Mucosa of gallbladder (tissue), 1 donor: Measurements from ENCODE around the gene CELF4. TPM values are rescaled to one million over a fixed set of nuclear protein-coding genes. Genes with fewer than 3 reads are reported as not detected.
A peak's percentile ranks its signal among the peaks of the same experiment; 100 is the strongest.

ENCODE experiments used
- DNase-seq: peaks from one replicate; pipeline ENCODE4 v3.0.0-alpha.2; 2020; ENCODE audit warnings: low spot score
- total RNA-seq: library from RNA; stranded (reverse); gene quantifications from one replicate; pipeline ENCODE4 v1.2.1, GENCODE V29; 2021
- donor health status: DM: no; HTN: no; CAD: no.

CELF4 gene
- total RNA-seq, 1 donor from 2014 or later, result 3.8 TPM

DNA sequence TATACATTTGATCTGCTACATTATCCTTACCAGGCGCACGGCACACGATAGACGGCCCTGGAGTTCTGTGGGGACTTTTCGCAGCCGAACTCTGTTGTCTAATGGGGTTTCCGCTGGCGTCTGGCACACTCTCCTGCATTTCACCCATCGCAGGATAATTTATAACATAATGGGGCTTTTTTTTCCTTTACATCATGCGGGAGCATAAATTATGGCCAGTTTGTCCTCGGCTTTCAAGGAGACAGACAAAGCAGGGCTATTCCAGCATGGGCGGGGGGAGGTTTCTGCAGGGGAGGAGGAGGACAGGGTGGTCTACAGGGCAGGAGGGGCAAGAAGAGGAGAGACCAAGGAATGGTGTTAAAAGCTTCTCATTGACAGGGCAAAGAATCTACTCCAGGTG is 279.8 kb downstream of the CELF4 start:
- DNase-seq, result no peak

DNA sequence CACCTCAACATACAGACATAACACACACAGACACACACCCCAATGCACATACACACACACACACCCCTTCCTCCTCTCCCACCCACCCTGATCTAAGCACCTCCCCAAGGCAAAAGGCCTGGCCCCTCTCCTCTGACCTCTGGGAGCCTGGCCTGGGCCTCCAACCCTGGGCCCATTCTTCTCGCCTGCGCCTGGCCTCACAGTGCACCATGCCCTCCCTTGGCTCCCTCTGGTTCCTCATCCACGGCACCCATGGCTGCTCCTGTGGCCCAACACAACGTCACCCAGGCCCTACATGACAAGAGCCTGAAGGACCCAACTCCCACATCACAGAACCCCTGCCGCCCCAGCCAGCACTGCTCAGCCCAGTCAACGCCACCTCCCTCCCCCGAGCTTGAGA is 281.3 kb downstream of the CELF4 start:
- no peak for DNase-seq

DNA sequence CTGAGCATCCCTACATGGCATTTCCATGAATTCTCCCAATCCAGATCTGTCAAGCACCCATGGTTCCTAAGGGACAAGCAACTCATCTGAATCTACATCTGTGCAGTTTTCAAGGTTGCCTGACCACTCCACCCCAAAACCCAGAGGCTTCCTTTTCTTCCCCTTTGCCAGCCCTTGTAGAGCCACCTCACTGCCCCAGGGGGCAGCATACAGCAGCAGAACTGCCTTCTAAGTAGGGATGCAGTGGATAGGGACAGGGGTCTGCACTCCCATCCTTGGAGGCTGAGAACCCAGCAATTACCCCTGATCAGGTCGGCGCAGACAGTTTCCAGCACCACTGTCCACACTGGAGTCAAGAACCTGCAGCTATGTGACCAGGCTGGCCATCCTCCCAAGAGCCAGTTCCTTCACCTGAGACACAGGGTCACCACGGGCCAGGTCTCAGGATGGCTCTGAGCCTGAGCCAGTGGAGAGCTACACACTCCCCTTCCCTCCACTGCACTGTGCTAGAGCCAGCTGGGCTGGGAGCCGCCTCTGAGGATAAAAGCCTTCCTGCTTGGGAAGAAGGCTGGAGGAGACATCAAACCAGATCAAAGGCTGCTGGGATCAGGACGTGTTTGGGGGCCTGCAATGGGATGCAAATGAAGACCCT is 283.1 kb downstream of the CELF4 start:
- DNase-seq, result no peak

DNA sequence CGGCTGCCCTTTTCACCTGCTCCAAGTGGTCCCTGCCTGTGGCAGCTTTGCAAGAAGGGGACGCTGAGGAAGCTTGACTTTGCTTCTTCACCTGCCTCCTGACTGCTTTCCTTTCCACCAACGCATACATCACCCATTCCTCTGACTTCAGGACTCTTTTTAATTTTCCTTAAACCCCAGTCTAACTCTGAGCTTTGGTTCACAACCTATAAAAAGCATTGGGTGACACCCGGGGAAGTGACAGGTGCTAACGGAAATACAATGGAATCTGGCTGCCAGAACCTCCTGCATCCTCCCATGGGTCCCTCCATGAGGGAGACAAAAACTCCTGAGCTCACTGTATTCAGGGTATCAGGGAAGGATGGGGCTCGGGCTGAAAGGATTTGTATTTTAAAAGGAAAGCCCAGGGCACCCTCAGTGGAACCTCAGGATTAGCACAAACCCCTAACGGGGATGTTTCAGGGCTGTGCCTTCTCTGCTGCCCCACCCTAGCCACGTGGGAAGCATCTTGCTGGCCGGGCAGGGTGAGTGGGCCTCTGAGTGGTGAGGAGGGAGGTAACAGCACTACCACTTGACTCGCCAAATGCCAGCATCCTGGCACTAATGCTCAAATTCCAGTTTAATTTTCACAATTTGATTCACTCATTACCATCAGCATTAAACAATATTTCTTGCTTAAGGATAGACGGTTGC is 284.8 kb downstream of the CELF4 start:
- no peak for DNase-seq

DNA sequence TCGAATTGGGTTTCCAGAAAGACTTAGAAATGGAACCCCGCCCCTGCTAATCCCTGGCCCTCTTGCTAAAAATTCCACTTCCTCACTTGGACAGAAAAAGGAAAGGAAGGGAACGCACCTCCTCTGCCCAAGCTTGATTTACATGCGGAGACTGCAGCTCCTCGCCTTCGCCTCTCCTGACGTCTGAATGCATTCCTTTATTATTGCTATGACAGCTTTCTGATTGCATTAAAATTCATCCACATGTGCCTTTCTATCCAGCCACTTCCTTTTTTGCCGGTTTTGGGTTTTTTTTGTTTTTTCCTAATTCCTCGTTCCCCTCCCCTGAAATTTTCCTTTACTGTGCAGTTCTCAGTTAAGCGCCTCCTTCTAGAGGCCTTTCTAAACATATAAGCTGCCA is 287.8 kb downstream of the CELF4 start:
- DNase-seq, result no peak

DNA sequence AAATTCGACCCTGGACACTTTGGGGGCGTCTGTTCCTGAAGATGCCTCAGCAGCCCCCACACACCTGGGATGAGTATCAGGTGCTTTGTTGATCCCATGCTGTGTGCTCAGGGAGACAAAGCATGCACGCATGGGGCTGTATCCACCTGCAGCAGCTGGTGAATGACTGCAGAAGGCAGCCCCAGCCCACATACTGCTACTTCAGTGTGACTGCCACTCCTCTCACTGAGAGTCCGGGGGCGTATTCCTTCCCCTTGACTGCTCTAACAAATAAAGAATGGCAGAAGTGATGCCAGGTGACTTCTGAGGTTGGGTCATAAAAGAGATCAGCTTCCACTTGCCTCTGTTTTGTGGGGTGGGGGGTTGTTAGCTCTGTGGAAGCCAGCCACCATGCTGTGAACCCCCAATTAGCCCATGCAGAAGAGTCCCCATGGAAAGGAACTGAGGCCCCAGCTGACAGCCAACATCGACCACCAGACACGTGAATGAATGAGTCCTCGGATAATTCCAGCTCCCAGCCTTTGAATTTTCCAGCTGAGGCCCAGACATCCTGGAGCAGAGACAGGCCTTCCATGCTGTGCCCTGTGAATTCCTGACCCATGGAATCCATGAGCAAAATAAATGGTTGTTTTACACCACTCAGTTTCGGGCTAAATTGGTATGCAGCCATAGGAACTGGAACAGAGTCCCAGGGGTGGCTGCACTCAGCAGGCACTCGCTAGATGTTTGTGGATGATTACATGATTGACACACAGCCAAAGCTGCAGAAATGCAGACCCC is 289.3 kb downstream of the CELF4 start:
- DNase-seq, result no peak

DNA sequence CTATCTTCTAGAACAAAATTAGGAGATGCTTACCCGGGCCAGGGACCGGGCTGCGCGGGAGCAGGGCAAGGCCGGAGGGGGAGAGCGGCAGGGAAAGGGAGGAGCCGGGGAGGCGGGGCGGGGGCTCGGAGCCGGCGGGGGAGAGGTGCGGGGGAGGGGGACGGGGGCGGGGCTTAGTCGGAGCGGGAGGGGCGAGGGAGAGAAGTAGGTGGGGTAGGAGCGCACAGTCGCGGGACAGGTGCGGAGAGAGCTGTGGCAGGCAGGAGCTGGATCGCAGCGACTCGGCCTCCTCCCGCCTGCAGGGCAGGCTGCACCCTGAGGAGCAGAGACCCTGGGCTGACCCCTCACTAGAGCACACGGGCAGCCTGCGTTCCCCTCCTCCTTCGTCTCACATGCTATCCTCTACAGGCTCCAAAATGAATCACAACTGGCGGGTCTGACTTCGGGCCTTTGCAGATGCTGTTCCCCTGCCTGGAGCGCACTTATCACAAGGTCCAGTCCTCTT is 290.3 kb downstream of the CELF4 start:
- no peak for DNase-seq

DNA sequence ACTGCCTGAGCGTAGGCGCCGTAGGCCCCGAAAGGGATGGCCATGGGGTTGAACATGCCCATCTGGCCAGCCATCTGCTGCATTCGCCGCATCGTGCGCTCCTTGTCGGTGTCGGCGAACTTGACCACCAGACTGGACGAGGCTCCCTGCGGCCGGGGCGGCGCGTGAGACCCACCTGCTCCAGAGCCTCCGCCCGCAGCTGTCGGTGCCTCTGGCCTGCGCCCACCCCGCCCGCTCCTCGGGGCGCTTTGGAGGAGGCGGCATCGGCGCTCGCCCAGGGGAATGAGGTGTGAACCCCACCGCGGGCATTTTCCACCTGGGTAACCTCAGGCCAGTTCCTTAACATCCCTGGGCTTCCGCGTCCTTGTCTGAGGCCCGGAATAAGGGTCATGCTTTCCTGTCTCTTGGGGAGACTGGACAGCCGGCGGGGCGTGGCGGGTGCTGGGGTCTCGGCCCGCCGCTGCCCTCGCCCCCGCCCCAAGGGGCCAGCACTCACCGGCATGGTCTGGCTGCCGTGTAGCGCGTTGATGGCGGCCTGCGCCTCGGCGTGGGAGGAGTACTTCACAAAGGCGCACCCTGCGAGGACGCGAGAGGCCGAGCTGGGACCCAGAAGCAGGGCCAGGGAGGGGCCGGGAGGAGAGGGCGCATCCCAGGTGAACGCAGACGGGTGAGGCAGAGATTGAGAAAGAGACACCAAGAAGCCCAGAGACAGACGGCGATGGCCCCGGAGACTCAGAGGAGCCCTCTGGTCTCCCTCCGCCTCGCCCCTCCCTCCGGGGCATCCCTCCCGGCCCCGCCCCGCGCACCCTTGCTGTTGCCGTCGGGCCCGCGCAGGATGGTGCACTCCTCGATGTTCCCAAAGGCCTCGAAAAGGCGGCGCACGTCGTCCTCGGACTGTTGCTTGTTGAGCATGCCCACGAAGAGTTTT is 291.0 kb downstream of the CELF4 start:
- no peak for DNase-seq

DNA sequence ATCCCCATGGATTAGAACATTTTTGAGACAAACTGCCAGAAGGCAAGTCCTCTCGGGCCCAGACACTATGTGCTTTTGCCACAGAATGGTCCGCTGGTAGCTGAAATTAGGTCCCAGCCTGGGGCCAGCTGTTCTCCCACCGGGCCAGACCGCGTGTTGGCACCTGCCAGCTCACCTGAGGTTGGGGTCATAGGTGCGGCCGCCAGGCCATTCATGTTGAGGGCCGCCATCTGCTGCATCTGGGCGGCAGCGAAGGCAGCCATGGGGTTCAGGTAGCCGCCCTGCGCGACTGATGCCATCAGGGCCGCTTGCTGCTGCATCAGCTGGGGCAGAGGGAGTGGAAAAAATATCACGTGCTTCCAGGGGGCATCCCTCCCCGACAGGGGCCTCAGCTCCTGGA is 292.8 kb downstream of the CELF4 start:
- DNase-seq, result no peak

DNA sequence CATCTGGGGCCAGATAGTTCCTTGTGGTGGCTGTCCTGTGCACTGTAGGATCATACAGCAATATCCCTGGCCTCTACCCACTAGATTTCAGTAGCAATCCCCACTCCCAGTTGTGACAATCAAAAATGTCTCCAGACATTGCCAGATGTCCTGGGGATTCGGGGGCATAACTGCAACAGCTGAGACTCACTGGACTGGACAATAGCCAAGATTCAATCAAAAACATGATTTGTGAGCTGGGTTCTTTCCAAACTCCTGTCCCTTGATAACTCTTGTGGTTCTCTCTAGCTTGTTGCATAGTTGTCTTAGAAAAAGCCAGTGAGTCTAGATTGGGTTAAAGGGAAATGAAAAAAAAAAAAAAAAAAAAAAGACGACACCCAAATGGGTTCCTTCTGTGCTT is 293.4 kb downstream of the CELF4 start:
- DNase-seq, result no peak

DNA sequence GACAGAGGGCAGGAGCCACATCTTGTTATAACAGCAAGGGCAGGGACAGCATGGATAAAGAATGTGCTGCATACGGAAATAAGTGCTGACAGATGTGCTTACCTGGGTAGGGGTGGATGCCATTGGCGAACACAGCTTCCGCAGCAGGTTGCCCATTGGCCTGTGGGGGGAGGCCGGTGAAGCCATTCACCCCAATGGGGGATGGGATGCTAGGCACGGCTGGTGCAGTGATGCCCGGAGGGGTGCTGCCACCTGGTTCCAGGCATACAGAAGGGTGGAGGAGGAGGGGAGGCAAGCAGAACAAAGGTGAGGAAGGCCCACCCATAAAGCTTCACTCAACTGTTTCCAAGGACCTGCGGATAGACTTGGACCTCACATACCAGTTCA is 294.9 kb downstream of the CELF4 start:
- DNase-seq, result no peak

DNA sequence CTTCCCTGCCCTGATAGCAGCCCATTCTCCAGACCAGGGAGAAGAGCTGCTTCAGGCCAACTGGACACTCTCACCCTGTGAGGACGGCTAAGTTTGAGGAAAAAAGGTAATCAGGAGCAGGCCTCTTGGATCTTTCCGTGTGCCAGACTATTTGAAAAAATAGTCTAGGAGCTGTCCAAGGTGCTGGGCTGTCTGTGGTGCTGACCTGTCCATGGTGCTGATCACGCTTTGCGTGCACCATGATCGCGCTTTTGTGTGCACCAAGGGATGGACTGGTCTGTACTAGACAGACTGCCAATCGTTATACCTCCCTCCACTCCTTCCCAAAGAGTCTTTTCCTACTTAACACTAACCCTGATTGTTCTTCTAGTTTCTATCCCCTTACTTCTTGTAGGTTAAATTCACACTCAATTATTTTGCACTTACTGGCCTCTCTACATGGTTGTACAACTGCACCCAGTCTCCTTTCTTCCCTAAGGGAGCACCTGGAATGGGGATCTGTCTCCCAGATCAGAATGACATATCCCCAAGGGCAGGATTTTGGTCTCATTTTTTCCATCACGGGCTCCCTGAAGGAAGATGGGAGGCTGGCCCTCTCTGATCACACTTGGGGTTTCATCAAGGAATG is 295.4 kb downstream of the CELF4 start:
- peak; percentile 67 for DNase-seq

DNA sequence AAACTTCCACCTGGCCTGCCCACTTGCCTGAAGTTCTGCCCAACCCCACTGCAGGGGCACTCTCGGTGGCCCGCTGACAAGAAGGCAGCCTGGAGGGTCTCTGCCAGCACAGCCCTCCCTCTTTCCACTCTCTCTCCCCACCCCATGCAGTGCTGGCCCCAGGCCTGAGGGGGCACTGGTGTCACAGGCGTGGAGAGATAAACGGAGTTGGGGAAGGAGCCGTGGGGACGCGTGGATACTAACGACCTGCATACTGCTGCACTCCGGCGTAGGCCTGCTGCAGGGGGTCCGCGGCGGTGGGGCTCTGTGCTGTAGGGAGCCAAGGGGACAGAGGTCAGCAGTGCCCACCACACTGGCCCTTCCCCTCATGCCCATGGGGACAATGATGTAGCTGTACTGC is 299.3 kb downstream of the CELF4 start:
- no peak for DNase-seq

DNA sequence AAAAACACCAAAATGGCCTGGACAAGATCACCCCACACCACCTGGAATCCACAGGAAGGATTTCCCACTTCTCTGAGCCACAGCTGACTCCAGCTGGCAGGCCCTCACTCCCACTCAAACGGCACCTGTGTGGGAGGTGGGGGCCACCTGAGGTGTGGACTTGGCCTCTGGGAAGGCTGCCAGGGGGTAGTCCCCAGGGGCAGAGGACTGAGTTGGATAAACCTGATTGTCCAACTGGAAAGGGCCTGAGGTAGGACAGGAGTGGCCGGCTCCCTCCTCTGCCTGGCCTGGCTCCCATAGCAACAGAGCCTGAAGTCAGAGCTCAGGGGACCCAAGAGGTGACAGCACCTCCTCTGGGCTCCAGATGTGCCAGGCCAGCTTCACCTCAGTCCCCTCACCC is 300.2 kb downstream of the CELF4 start:
- DNase-seq, result no peak

DNA sequence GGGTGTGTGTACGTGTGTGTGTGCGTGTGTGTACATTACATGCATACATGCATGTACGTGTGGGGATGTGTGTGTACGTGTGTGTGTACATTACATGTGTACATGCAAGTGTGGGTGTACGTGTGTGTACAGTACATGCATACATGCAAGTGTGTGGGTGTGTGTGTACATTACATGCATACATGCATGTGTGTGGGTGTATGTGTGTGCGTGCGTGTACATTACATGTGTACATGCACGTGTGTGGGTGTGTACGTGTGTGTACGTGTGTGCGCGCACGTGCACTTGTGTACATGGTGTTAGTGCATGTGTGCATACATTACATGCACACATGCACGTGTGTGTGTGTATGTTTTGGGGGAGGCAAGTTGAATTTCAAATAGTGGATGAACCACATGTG is 300.6 kb downstream of the CELF4 start:
- DNase-seq, result no peak

DNA sequence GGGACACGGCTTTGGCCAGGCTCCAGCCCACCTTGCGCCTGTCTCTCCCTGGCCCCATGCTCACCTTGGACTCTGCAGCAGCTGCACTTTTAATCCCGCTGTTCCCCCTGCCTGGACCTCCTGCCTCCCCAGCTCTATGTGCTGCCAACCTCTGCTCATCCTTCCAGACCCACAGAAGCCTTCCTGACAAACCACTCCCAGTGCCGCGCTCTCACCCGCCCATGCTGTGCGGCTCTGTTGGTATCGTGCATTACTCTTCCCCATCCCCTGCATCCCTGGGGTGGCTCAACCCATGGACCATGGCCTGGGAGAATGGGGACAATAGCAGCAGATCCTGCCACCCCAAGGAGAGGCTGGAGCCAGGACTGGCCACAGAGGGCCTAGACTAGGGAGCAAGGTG is 303.6 kb downstream of the CELF4 start:
- DNase-seq, result no peak

DNA sequence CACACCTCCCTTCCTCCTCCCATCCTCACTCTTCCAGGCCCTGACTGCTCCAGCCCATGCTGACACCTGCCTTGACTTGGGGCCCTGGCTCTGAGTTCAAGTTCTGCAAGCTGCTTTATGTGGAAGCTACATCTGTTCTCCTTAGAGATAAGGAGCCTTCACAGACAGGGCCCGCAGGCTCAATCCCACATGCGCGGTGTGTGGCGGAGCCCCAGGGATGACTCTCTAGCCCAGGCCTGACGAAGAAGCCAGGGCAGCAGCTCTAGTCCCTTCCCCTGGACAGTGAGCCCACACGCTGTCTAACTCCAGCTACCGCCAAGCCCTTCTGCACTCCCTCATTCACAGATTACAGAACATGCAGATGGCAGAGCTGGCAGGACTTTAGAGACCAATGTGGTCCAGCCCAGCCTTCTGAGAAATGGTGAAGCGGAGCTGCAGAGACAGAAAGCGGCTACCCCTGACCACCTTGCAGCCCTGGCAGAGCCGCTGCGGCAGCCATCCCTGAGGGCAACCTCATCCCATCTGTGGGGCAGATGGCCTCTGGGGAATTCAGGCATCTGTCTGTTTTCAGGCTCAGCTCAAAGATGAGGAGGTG is 304.3 kb downstream of the CELF4 start:
- no peak for DNase-seq

DNA sequence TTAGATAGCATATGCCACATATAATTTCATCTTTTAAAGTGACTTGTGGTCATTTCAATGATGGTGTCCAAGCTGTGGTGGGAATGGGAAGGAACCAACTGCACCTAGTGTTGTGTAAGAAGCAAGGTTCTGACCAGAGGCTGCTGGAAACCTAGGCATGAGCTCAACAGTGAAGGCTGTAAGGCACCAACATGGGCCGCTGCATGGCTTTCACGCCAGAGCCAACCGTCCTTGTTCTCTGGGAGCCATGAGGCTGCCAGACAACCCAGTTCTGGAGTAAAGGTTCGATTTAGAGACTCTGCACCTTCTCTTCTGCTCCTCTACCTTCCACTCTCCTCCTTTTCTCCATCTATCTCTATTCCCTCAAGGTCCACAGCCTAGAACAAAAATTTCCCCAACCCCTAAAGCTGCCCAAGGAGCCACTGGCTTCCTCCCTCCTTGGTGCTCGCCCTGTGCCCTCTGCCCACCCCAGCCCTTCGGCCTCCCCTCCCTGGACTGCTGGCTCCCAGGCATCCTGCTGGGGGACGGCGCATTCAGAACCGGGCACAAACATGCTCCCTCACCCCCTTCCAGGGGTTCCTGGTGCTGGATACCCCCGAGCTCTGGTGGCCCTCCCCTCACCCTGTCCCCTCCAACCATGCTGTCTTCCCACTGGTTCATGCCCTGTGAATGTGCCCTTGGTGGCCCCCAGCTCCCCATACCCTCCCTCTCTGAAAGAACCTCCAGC is 305.1 kb downstream of the CELF4 start:
- no peak for DNase-seq

DNA sequence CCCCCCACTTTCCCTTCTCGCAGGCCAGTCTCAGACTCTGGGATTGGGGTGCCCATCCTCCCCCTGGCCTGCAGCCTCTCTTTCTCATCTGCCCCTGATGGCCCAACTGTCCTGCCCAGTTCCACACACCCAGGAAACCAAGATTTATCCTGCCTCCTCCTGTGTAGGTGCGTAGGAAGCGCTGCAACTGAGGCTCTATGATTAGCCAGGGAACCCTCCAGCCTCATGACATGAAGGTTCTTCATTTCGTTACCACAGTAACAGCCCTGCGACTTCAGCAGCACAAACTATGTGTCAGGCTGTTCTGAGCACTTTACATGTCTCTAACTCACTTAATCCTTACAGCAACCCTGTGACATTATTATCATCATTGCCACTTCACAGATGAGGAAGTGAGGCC is 305.9 kb downstream of the CELF4 start:
- DNase-seq, result no peak

DNA sequence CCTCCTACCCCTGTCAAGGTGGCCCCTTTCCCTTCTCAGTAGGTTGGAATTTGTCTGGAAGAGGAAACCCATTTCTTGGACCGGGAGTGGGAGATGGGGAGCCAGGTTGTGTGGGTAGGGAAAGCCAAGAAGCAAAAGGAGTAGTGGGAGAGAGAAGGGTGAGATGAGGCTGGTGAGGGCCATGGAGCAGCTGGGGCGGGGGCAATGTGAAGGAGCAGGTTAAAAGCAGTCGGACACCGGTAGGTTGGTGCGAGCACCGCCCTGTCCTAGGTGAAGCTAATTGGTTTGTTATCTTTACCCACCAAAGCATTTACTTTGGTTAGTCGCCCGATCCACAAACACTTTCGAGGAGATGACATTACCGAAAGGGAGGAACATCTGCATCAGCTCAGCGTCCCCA is 306.8 kb downstream of the CELF4 start:
- DNase-seq, result no peak
